Suppressor macrophage treated with lipopolysaccharide for 1 hour (primary cell): ENCODE results near the gene SEC14L5.
"Not testable (repeated sequence)": the region's sequence is repeated elsewhere in the genome, so short reads cannot be mapped to it uniquely, and the experiment has no call there.

Source experiments
- DNase-seq, 3 donors: peaks; one replicate each; pipeline ENCODE4 v3.0.0-alpha.2; 2020 to 2022

Gene SEC14L5

DNA sequence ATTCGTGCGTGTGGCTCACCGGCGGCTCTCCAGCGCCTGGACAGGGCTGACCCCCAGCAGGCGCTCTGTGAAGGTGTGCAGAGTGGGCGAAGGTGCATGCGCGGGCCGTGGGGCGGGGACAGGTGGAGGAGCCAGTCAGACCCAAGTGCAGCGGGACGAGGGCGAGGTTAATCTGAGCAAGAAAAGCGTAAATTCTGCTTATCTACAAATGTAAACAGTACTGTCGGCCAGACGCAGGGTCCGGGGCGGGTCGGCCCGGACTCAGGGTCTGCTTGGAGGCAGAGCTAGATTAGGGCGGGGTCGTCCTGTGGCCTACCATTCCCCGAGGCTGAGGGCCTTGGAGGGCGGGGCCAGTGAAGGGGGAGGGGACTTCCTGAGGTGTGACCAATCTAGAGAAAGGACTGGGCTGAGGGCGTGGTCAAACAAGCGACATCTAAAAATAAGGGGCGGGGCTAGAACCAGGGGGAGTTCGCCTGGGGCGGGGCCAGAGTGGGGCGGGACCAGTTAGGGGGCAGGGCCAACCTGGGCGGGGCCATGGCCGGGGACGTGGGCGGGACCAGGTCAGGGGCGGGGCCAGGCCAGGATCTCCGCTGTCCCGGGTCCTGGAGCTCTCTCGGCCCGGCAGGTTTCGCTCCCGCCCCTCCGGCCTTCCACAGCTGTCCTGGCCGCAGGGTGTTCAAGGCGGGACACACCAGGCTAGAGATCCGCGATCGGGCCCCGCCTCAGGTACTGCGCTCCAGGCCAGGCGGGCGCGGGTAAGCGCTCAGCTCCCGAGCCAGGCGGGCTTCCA lies at the start of gene SEC14L5:
TSS of gene SEC14L5 (plus strand) at position 611 of the 790 bp plus-strand sequence. CDS start 994 bp downstream, outside the sequence.
- DNase-seq: peak; percentile 97 to 99 (median 99)

DNA sequence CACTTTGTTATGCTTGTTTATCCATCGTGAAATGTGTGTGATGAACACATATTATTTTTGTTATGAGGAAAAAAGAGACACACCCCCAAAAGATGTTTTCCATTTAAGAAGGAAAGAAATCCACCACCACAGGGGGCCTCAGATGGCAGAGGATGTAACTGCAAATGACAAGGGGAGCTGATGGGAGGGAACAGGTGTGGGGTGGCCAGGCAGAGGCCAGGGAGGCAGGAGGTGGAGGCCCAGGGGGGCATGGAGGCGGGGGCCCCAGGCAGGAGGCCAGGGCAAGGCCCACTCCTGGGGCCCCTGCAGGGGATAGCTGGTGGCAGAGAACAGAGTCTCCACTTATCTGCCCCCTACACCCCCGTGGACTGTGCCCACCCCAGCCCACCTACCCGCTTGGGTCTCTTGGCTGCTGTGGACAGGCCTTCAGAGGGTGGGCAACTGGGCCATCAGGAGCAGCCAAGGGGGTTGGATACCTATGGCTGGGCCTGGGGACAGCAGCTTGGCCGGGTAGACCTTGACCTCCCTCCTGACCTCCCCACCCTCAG lies 49.2 kb upstream of the SEC14L5 start:
- no peak for DNase-seq

DNA sequence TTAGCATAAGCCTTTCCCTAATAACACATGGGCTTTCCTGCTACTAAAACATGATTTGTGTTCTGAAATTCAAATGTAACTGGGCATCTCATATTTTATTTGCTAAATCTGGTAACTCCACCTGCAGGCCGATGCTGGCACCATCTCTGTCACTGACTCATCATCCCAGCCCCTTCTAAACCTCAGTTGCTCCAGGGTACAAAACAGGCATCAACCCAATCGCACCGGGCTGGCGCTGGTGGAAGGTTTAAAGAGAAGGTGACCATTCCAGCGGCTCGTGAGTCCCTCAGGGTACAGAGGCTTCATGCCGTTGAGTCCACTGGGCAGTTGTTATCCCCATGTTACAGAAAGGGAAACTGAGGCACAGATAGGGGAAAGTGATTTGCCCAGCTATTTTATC lies 48.3 kb upstream of the SEC14L5 start:
- no peak for DNase-seq

DNA sequence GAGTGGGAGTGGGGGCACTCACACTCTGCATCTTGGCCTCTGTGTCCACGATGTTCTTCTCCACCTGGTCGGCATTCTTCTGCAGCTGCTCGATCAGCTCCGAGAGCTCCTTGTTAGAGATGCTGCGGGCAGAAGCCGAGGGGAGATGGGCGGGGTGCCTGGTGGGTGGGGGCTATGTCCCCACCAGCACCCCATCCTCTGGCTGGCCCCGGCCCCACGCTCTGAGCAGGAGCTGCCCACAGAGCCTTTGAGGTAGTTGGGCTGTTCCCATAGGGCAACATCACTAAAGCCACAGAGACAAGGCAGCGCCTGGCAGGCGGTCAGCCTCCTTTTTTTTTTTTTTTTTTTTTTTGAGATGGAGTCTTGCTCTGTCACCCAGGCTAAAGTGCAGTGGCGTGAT lies 47.3 kb upstream of the SEC14L5 start:
- DNase-seq: no peak

DNA sequence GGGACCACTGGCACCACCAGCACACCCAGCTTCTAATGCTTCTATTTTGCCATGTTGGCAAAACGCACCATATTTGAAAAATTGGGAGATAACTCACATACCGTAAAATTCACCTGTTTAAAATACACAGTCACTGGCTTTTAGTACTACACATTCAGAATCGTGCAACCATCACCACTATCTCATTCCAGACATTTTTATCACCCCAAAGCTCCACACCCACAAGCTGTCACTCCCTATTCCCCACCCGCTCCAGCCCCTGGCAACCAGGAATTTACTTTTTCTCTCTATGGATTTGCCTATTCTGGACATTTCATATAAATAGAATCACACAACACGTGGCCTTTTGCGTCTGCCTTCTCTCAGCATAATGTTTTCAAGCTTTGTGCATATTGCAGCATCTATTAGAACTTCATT lies 46.2 kb upstream of the SEC14L5 start:
- no peak for DNase-seq

DNA sequence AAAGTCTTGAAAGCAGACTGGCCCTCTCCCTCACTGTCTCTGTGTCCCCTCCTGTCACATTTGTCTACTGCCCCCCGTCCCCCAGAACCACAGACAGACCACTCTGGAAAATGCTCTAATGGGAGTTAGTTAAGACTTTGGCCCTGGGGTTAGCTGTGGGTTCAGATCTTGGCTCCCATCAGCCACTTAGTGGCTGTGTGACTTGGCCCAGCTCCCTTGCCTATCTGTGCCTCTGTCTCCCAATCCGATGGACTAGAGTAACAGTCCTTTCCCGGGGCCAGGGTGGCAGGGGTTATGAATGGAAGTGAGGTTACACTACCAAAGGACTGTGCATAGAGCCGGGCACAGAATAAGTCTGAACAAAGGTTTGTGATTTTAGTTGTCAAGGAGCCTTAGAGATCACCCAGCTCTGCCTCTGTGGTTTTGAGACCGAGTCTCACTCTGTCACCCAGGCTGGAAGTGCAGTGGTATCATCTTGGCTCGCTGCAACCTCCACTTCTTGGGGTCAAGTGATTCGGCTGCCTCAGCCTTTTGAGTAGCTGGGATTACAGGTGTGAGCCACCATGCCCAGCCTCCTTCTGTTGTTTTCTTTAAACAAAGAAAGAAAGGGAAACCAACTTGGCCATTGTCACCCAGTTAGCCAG lies 44.9 kb upstream of the SEC14L5 start:
- no peak for DNase-seq

DNA sequence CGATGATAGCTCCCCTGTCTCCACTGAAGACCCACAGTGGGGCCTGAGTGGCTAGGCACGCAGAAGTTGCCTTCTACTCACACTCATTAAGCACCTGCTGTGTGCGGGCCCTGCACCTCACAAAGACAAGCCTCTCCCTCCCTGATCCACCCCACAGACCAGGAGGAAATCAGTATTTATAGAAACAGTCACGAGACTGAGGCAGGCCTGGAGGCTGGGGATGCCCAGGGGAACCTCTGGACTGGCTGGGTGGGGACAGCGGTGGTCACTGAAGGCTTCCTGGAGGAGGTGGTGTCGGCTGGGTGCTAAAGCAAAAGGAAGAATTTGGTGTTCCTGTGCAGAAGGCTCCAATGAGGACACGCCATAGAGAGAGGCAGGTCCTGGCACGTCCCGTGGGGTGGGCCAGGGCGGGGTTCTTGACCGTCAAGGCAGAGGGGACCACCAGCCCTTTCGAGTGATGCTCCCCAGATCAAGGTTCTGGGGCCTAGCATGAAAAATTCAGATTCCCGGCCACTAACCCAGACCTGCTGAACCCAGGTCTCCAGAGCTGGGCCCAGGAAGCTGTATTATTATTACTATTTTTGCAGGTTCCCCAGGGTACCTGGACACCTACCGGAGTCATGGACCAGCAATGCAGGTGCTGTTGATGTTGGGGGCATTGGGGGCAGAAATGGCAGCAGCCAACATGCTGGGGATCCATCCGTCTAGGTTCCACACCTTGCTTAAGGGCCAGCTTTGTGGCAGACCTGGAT lies 44.2 kb upstream of the SEC14L5 start:
- DNase-seq: no peak

DNA sequence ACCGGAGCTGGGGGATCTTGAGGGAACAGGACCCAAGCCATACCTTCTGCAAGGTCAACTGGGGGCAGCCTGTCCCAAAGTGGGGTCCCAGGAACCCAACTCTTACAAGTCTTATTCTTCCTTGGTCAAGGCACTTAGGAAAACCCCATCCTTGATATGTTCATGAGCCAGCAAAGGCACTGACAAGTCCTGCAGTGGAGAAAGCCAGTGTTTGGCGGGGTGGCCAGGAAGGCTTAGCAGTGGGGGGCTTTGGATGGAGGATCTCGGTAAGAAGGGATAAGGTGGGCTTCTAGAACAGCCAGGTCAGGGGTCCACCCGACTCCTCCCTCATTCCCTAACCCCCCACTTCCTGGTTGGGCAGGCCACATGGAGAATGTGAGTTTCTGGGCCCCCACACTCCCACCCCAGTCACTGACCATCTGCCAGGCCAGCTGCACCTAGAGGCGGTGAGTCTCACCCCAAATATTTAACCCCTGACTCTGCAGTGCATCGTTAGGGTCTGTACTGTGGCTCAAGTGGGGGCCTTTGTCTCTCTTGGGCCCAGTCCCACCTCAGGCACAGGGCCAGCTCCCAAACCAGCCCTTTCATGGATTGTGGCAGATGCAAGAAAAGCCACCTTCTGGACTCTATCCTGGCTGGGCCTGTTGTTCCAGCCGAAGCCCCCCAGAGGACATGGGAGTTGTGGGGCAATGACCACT lies 43.5 kb upstream of the SEC14L5 start:
- no peak for DNase-seq

DNA sequence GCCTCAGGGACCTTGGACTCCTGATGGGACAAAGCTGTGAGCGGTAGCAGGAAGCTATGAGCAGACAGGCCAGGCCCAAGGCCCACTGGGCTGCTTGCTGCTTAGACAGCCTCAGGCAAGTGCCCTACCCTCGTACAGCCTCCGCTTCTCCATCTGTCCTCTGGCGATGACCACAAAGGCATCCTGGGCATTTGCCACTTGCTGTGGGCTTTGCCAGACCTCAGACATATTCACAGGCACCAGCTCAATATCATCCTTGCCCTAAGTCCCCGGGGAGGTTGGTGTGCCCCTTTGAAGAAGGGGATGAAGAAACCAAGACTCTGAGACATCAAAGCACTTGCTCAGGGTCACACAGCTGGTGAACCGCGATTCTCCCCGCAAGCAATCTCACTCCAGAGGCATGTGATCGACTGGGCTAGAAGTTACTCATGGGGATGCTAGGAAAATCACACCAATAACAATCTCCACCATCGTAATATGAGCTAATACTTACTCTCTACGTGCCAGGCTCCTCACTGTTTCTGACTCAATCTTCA lies 42.8 kb upstream of the SEC14L5 start:
- DNase-seq: no peak

DNA sequence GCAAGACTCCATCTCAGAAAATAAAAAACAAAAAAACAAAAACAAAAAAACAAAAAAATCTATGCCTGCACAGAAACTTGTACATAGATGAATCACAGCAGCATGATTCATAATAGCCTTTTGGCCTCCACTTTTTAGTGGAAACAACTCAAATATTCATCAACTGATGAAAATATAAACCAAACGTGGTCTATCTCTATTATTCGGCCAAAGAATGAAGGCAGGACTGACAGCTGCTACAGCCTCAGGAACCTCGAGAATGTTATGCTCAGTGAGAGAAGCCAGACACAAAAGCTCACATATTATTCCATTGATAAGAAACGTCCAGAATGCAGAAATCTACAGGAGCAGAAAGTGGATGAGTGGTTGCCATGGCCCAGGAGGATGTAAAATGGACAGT lies 41.0 kb upstream of the SEC14L5 start:
- DNase-seq: no peak

DNA sequence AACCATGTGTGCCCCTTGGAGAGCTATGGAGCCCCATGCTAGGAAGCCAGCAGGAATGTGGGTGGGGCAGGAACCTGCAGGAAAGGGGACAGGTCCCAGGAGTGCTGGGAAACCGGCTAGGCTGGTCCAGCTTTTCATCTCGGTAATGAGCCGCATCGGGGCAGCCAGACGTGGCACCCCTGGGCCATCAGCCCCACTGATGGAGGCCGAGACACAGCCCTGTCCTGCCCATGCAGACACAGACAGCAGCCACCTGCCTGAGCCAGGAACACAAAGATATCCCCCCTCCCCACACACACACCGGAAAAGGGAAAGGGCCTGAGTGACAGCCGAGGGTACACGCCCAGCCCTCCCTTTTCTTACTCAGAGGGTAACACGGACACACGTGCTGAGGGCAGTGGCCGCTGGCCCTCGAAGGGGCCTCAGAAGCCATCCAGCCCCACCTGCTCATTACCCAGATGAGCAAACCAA lies 39.3 kb upstream of the SEC14L5 start:
- DNase-seq: no peak

DNA sequence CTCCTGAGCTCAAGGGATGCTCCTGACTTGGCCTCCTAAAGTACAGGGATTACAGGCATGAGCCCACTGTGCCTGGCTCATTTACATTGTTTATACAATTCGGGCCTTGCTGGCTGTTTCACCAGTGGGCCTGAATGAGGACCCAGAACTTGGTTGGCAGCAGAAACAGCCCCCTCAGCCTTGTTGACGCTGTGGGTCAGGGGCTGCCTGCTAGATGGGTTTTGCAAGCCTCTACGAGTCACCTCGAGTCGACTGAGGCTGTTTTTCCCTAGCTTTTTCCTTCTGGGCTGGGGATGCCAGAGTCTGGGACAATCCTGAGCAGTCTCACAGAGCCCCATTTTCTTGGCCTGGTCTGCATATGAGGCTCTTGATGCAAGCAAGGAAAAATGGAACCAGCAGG lies 37.3 kb upstream of the SEC14L5 start:
- no peak for DNase-seq

DNA sequence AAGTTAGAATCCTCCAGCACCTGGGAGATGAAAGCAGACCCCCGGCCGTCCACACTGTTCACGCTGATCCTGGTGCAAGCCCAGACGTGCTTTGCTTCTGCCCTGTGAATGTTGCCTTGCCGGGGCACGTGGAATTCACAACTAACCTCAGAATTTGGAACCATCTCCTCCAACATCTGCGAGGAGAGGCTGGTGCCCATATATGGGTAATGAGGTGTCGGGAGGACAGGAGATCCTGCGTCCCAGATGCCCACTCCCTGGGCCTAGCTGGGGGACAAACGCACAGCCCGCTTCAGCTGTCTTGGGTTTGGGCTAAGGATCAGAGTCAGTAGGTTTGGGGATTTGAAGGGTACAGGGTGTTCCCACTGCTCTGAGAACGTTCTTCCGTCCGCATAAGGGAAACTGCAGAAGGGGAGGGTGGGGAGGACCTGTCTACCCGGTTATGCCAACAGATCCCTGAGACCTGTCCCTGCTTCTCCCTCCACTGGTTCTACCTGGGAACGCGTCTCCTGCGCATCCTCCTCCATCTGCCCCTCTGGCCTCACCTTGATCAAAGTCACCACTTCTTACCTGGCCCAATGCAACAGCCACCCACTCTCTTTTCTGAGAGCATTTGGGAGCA lies 35.3 kb upstream of the SEC14L5 start:
- DNase-seq: no peak

DNA sequence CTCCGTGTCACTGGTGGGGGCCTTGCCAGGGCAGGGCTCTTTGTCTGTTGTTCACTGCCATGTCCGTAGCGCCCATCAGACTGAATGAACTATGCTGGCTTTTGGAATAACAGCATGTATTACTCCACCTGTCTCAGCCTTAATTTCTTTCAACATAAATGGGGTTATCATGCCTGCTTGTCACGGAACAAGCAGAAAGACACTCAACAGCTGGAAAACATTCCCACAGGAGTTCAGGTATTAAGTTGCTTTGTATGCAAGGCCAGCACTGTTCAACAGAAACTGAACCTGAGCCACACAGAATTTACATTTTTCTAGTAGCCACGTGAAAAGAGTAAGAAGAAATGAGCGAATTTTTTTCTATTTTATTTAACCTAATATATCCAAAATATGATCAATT lies 34.3 kb upstream of the SEC14L5 start:
- DNase-seq: no peak

DNA sequence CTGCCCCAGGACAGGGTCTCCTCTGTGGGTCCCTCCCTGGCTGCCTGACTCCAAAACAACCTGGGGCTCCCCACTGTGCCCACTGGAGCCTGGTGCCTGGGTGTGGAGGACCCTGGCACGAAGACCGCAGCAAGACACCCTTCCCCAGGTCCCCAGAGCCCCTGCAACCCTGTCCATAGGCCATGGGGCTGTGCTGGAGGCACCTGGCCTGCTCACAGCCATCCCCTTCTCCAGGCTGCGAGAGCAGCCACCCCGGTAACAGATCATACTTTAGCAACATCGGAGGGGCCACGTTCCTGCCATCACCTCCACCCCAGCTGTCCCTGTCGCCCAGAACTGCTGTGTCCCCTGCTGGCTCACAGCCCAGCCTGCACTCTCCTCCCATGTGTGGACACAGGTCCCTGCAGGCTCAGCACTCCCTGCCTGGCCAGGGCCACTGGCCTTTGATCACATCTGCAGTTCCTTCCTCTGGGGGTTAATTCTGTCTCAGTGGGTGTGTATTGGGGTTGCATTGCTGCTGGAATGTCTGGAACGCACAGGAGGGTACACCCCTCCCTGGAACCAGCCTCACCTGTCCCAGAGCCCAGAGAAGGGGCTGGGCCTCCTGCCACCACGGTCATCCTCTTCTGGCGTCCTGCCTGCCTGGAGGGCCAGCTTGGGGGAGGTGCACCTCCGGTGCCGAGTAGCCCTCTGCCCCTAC lies 33.4 kb upstream of the SEC14L5 start:
- DNase-seq: no peak

DNA sequence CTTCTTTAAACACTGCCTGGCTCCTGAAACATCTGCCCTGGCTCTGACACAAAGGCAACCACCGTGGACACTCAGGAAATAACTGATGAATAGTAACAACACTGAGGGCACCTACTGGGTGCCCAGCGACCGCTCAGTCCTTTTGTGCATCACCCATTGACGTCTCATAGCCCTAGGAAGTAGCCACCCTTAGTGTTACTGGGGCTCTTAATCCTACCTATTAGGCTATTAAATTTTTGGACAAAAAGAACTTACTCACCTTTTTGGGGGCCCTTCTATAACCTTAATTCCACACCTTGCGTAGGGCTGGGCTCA lies 32.9 kb upstream of the SEC14L5 start:
- DNase-seq: no peak

DNA sequence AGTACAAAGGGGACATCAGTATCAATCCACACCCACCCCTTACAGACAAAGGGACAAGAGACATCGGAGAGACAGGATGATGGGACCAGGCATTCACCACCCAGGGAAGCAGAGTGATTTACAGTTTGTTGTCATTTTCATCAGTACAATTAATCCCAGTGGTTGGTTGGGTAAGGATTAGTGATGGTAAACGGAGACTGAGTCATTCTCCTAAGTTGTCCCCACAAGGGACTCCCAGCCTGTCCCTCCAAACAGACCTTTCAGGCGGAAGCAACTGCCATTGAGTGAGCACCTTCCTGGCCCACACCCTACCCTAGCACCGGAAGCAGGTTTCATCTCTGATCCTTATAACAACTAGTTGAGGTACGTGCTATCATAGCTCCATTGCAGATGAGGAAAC lies 32.3 kb upstream of the SEC14L5 start:
- DNase-seq: no peak

DNA sequence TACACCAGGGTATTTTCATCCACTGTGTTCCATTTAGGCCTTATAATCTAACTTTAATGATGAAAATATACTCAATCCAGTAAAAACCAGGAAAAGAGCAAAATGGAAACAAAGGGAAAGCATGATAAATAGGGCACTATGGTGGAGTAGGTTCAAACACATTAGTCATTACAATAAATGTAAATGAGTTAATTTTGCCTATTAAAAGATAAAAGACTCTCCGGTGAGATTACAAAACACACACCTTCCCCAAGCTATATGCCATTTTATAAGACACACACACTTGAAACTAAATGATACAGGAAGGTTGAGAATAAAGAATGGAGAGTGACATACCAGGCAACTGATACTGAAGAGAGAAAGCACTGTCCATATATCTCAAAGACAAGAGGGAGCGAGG lies 31.2 kb upstream of the SEC14L5 start:
- no peak for DNase-seq

DNA sequence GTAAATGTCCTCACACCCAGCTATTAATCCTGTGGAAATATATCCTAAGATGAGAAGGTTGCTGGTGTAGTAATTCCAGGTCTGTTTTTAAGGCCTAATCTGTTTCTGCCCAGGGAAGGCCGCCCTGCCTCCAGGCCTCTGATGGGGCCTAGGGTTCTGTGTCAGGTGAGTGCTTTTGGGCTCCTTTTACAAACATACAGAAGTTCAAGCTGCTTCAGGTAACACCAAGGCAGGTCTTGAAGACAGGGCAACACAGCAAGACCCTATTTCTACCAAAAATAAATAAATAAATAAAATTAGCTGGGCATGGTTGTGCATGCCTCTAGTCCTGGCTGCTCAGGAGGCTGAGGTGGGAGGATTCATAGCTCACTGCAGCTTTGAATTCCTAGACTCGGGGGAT lies 30.5 kb upstream of the SEC14L5 start:
- no peak for DNase-seq

DNA sequence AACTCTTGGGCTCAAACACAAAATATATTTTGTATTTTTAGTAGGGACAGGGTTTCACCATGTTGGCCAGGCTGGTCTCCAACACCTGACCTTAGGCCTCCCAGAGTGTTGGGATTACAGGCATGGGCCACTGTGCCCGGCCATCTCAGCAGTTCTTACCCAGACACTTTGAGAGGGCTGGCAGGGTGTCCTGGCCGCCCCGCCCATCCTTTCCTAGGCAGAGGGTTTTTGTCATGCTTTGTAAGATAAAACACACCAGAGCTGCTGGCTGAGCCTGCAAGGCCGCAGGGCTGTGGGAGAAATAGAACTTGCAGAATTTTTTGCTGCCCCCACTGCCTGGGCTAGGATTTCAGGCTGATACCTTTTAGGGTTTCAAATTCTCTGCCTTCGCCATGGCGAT lies 29.9 kb upstream of the SEC14L5 start:
- no peak for DNase-seq

DNA sequence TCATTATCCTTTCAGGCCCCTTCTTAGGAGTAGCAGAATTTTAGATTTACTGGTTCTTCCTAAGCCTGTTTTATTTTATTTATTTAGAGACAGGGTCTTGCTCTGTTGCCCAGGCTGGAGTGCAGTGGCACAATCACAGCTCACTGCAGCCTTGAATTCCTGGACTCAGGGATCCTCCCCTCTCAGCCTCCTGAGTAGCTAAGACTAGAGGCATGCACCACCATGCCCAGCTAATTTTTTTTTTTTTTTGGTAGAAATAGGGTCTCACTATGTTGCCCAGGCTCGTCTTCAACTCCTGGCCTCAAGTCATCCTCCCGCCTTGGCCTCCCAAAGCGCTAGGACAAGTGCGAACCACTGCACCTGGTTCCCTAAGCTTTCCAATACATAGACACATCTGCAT lies 28.5 kb upstream of the SEC14L5 start:
- not testable (repeated sequence) for DNase-seq

DNA sequence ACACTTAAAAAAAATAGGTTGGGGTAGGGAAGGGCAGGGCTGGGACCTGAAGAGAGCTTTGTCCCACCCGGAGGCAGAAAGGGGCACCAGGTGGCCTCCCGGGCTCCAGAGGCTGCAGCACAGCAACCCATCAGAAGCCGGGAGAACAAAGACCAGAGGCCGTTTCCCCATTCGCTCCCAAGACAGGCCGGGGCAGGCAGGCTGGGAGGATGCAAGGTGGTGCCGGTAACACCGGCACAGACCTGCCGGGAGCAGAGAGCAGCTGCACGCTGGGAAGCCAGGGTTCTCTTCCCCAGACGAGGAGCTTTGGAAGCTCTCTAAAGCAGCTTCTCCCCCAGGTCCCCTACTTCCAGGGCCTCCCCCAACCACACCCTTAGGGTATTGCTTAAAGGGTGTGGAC lies 26.7 kb upstream of the SEC14L5 start:
- no peak for DNase-seq
